Pons (tissue), 1 donor: ENCODE results near the gene COL9A2.
A peak's percentile ranks its signal among the peaks of the same experiment; 100 is the strongest.

ENCODE experiments used
- DNase-seq: peaks from one replicate; pipeline ENCODE4 v3.0.0-alpha.2; 2016; ENCODE audit warnings: low spot score

COL9A2 gene

GRCh38 chr1:40257688-40258444 lies 59.2 kb downstream of the COL9A2 start, which contains the start of gene ZMPSTE24:
Gene ZMPSTE24 (plus strand): TSS chr1:40258236. CDS start chr1:40258272, 36 bp downstream.
- peak; percentile 97 for DNase-seq

DNA sequence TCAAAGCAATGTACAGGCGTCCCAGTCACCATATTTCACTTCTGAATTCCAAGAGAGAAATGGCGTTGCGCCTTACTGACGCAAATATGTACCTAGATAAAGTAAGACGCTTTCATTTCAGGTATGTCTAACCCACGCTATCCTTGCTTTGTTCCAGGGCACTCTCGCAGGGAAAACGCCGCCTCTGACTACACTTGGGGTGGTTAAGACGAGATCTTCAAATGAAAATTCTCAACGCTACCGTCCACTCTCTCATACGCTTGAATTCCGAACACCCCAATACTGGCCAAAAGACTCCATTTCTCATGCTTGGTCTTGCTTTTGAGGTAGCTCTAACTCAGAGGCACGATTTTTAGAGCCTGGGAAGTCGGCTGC lies 59.8 kb downstream of the COL9A2 start:
- no peak for DNase-seq

- DNase-seq: peak; percentile 15
Measured at GRCh38 chr1:40256401-40257084, 60.5 kb downstream of the COL9A2 start.

- no peak for DNase-seq
Measured at GRCh38 chr1:40255231-40255630, 61.9 kb downstream of the COL9A2 start.

GRCh38 chr1:40252601-40253000 lies 64.5 kb downstream of the COL9A2 start:
- no peak for DNase-seq

- DNase-seq: no peak
Measured at GRCh38 chr1:40251456-40251855, 65.6 kb downstream of the COL9A2 start.
